HEK293 (cell line): Measurements from ENCODE around the gene SGMS1.
"Not testable (repeated sequence)": the region's sequence is repeated elsewhere in the genome, so short reads cannot be mapped to it uniquely, and the experiment has no call there.

ENCODE experiments used
- MZF1 ChIP-seq: fragments of 450-650 bp; formaldehyde crosslinking; IDR thresholded peaks from 2 replicates; pipeline ENCODE4 v1.5.1; 2017; ENCODE audit warnings: missing biosample characterization, missing genetic modification characterization, borderline replicate concordance
- TF ChIP-seq, protein P1 (sequence below): fragments of 450-650 bp; formaldehyde crosslinking; IDR thresholded peaks from 2 replicates; pipeline ENCODE4 v1.5.1; 2016; ENCODE audit warnings: missing biosample characterization, missing genetic modification characterization
- TF ChIP-seq, protein P2 (sequence below): fragments of 450-650 bp; formaldehyde crosslinking; IDR thresholded peaks from 2 replicates; pipeline ENCODE4 v1.5.1; 2016; ENCODE audit warnings: missing biosample characterization, missing genetic modification characterization

DNA sequence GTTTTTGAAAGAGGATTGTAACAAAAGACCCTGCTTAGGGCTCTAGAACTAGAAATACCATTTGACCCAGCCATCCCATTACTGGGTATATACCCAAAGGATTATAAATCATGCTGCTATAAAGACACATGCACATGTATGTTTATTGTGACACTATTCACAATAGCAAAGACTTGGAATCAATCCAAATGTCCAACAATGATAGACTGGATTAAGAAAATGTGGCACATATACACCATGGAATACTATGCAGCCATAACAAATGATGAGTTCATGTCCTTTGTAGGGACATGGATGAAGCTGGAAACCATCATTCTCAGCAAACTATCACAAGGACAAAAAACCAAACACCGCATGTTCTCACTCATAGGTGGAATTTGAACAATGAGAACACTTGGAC, 77.5 kb downstream of the SGMS1 start:
- TF ChIP-seq, protein P1, sequence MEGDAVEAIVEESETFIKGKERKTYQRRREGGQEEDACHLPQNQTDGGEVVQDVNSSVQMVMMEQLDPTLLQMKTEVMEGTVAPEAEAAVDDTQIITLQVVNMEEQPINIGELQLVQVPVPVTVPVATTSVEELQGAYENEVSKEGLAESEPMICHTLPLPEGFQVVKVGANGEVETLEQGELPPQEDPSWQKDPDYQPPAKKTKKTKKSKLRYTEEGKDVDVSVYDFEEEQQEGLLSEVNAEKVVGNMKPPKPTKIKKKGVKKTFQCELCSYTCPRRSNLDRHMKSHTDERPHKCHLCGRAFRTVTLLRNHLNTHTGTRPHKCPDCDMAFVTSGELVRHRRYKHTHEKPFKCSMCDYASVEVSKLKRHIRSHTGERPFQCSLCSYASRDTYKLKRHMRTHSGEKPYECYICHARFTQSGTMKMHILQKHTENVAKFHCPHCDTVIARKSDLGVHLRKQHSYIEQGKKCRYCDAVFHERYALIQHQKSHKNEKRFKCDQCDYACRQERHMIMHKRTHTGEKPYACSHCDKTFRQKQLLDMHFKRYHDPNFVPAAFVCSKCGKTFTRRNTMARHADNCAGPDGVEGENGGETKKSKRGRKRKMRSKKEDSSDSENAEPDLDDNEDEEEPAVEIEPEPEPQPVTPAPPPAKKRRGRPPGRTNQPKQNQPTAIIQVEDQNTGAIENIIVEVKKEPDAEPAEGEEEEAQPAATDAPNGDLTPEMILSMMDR (tag by site-specific recombination), result not testable (repeated sequence)
- TF ChIP-seq, protein P2, sequence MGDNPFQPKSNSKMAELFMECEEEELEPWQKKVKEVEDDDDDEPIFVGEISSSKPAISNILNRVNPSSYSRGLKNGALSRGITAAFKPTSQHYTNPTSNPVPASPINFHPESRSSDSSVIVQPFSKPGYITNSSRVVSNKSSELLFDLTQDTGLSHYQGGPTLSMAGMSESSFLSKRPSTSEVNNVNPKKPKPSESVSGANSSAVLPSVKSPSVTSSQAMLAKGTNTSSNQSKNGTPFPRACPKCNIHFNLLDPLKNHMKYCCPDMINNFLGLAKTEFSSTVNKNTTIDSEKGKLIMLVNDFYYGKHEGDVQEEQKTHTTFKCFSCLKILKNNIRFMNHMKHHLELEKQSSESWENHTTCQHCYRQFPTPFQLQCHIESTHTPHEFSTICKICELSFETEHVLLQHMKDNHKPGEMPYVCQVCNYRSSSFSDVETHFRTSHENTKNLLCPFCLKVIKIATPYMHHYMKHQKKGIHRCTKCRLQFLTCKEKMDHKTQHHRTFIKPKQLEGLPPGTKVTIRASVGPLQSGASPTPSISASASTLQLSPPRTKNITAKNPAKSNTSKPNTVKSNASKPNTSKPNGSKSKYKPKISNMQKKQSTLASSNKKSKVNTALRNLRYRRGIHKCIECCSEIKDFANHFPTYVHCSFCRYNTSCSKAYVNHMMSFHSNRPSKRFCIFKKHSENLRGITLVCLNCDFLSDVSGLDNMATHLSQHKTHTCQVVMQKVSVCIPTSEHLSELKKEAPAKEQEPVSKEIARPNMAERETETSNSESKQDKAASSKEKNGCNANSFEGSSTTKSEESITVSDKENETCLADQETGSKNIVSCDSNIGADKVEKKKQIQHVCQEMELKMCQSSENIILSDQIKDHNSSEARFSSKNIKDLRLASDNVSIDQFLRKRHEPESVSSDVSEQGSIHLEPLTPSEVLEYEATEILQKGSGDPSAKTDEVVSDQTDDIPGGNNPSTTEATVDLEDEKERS (tag by site-specific recombination), result not testable (repeated sequence)
- not testable (repeated sequence) for TF ChIP-seq MZF1 (tag by site-specific recombination)
